Kidney epithelial cell (primary cell): ENCODE results near the gene TNFRSF1A. TPM values are rescaled to one million over a fixed set of nuclear protein-coding genes. Genes with fewer than 3 reads are reported as not detected.
A peak's percentile ranks its signal among the peaks of the same experiment; 100 is the strongest.

Source experiments
- DNase-seq: peaks from one replicate; pipeline ENCODE4 v3.0.0-alpha.2; 2010; ENCODE audit warnings: low read depth
- H3K27me3 ChIP-seq: 2 replicates; pipeline ENCODE4 v1.6.0; 2011; ENCODE audit warnings: low read length; ENCODE audit not compliant: control insufficient read depth, insufficient read depth
- H3K36me3 ChIP-seq: 2 replicates; pipeline ENCODE4 v1.5.1; 2011; ENCODE audit warnings: low read length; ENCODE audit not compliant: control insufficient read depth, insufficient read depth
- H3K4me3 ChIP-seq: 2 replicates; pipeline ENCODE4 v1.5.1; 2011; ENCODE audit warnings: low read depth, mild to moderate bottlenecking, control low read depth, low read length
- total RNA-seq: library from RNA; depleted of rRNA; stranded (reverse); fragments of >200 nt; gene quantifications from 2 replicates; pipeline ENCODE4 v1.2.3, GENCODE V29; 2015
- TF ChIP-seq, protein P1 (sequence below): IDR thresholded peaks from 2 replicates; pipeline ENCODE4 v1.5.1; 2011; ENCODE audit warnings: mild to moderate bottlenecking, moderate library complexity, low read length, control low read depth, inconsistent platforms; ENCODE audit not compliant: insufficient read depth, poor library complexity, severe bottlenecking

Gene TNFRSF1A
- total RNA-seq, 1 donor from 2014 or later: 115 TPM

DNA sequence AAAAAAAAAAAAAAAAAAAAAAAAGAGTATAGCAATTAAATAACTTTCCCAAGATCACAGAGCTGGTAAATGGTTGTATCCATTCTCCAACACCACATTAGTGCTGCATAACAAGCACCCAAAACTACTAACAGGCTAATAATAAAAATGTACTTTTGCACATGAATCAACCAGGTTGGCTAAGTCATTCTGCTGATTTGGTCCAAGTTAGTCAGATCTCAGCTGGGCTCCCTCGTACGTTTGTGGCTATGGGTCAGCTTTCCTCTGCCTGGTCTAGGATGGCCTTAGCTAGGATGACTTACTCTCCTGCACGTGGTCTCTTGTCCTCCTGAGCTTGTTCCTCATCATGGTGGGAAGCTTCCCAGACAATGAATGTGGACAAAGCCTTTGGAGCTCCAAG, 39.3 kb downstream of the TNFRSF1A start:
- TF ChIP-seq, protein P1, sequence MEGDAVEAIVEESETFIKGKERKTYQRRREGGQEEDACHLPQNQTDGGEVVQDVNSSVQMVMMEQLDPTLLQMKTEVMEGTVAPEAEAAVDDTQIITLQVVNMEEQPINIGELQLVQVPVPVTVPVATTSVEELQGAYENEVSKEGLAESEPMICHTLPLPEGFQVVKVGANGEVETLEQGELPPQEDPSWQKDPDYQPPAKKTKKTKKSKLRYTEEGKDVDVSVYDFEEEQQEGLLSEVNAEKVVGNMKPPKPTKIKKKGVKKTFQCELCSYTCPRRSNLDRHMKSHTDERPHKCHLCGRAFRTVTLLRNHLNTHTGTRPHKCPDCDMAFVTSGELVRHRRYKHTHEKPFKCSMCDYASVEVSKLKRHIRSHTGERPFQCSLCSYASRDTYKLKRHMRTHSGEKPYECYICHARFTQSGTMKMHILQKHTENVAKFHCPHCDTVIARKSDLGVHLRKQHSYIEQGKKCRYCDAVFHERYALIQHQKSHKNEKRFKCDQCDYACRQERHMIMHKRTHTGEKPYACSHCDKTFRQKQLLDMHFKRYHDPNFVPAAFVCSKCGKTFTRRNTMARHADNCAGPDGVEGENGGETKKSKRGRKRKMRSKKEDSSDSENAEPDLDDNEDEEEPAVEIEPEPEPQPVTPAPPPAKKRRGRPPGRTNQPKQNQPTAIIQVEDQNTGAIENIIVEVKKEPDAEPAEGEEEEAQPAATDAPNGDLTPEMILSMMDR: no peak
- DNase-seq: no peak
- no peak overlapping the region for H3K4me3 ChIP-seq

DNA sequence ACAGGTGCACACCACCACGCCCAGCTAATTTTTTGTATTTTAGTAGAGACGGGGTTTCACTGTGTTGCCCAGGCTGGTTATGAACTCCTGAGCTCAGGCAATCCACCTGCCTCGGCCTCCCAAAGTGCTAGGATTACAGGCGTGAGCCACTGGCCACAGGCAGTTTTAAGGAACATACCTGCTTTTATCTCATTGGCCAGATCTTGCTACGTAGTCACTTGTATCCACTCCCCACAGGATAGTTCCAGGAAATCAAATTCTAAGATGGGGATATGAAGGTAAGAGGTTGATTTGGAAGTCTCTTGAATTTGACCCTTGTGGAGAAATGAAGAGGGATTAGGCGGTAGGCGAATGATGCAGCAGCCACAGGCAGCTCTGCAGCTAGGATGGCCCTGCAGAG, 40.2 kb downstream of the TNFRSF1A start:
- DNase-seq: no peak
- TF ChIP-seq, protein P1: no peak
- H3K4me3 ChIP-seq: no peak overlapping the region
- no peaks in the 10 kb centered on the region for H3K36me3 ChIP-seq
- peaks cover 2% of the 10 kb centered on the region for H3K27me3 ChIP-seq

More for the DNA sequence above, 39.3 kb downstream of the TNFRSF1A start:
- Histone ChIP-seq H3K36me3 (no peaks in the 10 kb centered on the region), H3K27me3 (peaks cover 2% of the 10 kb centered on the region)

DNA sequence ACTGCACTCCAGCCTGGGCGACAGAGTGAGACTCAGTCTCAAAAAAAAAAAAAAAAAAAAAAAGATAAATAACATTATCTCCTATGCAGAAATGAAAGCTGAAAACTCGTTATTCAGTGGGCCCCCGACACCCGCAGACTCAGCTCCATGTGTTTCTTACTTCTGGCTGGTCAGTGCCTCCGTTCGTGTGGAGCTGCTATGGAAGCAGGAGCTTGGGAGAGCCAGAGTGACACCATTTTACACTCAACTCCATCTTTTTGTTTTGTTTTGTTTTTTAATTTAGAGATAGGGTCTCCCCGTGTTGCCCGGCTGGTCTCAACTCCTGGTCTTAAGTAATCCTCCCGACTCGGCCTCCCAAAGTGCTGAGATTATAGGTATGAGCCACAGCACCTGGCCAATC, 44.7 kb downstream of the TNFRSF1A start:
- Histone ChIP-seq H3K36me3 (no peaks in the 10 kb centered on the region), H3K4me3 (no peak overlapping the region), H3K27me3 (no peaks in the 10 kb centered on the region)
- DNase-seq: no peak
- TF ChIP-seq, protein P1: no peak

DNA sequence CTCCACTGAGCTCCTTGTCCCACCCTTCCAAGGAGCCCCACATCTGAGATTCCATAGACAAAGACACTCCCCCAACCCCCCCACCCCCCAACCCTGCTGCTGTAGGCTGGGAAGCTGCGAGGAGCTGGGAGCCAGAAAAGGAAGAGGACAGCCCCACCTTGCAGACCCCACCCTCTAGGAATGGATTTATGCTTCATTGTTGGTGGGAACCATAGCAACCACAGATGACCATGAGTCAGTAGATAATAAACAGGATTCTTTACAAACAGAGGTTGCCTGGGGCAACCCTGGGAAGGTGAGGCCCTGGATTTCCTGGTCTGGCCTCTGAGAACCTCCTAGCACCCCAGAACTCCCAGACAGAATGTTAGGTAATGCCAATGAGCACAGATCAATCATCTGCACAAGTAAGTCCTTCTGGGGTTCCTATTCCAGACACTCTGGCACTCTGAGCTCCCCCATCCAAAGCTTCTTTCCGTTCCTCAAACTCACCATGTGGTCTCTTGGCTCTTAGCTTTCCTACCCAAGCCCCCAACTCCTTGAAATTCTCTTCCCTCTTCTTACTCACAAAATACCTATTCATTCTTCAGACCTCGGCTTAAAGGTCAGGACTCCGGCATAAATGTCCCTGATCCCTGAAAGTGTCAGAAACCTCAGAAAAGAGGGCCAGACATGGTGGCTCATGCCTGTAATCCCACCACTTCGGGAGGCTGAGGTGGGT, 46.6 kb downstream of the TNFRSF1A start:
- Histone ChIP-seq H3K36me3 (no peaks in the 10 kb centered on the region), H3K27me3 (no peaks in the 10 kb centered on the region), H3K4me3 (no peak overlapping the region)
- peak; percentile 81 for DNase-seq
- TF ChIP-seq, protein P1: no peak

DNA sequence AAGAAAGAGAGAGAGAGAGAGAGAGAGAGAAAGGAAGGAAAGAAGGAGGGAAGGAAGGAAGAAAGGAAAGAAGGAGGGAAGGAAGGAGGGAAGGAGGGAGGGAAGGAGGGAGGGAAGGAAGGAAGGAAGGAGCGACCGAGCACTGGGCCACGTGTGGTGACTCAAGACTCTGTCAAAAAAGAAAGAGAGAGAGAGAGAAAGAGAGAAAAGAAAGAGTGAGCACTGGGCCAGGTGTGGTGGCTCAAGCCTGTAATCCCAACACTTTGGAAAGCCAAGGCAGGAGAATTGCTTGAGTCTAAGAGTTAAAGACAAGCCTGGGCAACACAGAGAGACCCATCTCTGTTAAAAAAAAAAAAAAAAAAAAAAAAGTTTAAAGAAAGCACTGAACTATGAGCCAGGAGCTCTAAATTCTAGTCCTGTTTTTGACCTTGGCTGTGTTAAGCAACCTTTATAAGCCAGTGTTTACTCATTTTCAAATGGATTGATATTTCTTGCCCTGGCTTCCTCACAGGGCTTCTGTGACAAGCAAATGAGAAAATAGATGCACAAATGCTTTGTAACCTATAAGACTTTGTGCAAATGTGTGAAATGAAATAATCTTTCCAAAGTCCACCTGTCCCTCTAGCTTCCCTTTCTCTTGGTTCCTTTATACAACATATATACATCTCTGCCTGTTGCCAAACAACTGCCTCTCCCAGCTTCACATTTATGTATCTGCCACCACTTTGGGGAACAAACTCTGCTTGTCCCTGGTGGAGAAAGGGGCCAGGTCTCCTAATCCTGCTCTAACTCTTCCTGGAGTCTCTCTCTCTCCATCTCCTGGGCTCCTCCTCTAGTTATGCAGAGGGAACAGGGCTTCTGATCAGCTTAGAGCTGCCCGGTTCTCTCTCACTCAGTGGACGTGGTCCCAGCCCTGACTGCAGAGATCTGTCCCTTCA, 47.5 kb downstream of the TNFRSF1A start:
- no peaks in the 10 kb centered on the region for H3K36me3 ChIP-seq
- no peaks in the 10 kb centered on the region for H3K27me3 ChIP-seq
- DNase-seq: no peak
- H3K4me3 ChIP-seq: no peak overlapping the region
- TF ChIP-seq, protein P1: no peak
